Measurements from ENCODE around the gene CAMKV.

DNA sequence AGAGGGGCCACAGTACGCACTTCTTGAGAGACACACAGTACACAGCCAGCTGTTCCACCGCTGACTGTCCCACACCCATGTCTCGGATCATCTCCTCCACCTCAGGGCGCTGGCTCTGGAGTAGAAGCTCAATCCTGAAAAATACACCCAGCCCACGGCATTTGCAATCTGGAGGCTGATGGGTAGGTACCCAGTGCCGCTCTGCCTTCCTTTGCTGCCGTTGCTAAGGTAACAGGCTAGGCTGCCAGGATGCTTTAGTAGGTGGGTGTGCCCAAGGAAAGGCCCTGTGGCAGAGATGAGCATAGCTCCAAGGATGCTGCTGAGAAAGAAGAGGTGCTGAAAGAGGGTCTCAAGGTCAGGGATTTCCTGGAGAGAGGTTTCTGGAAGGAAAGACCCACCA lies 27.9 kb downstream of the CAMKV start:
- TF ChIP-seq ZNF592 (IDR thresholded peaks at IDR 0.05) (no peak), POLR2AphosphoS5 (IDR thresholded peaks at IDR 0.05; ENCODE audit: low read length) (no peak), CTCF (IDR thresholded peaks at IDR 0.05 in 2 of 3, conservative IDR thresholded peaks at IDR 0.05 in 1 of 3; ENCODE audit: control insufficient read depth in 2 of 3, extremely low read depth in 1 of 3, insufficient read depth in 1 of 3, low read depth in 3 of 3, low read length in 3 of 3) (no peak), PBX3 (IDR thresholded peaks at IDR 0.05; ENCODE audit: insufficient replicate concordance, low read depth, low read length) (no peak), EZH2 (IDR thresholded peaks at IDR 0.05; ENCODE audit: borderline replicate concordance, control insufficient read depth, low read depth, low read length) (no peak), ESRRA (IDR thresholded peaks at IDR 0.05; ENCODE audit: low read length) (no peak), BHLHE40 (IDR thresholded peaks at IDR 0.05; ENCODE audit: borderline replicate concordance in 1 of 2, low read depth in 2 of 2, low read length in 1 of 2) (no peak)

All from GM12878 (cell line).